Thyroid gland (tissue), 4 donors: ENCODE results near the gene CCT4.

Experiments
- CTCF ChIP-seq, 6 experiments: fragments of 200-600 bp in 3 of 6; fragments of 450-650 bp in 3 of 6; sonication (generic) in 3 of 6; IDR thresholded peaks; one replicate each; pipeline ENCODE4 v1.5.1; 2016 to 2019; ENCODE audit warnings: antibody characterized with exemption in 6 of 6, mild to moderate bottlenecking in 2 of 6, inconsistent platforms in 1 of 6, moderate library complexity in 1 of 6
- POLR2A ChIP-seq, 2 donors: fragments of 450-650 bp; IDR thresholded peaks; one replicate each; pipeline ENCODE4 v1.6.1; 2017; ENCODE audit warnings: antibody characterized with exemption in 2 of 2, mild to moderate bottlenecking in 2 of 2, moderate library complexity in 1 of 2

GRCh38 chr2:61857224-61857623 lies 31.2 kb downstream of the CCT4 start:
- no peak for TF ChIP-seq CTCF (IDR thresholded peaks at IDR 0.05)
- no peak for TF ChIP-seq POLR2A (IDR thresholded peaks at IDR 0.05)
